Measurements from ENCODE around the gene NOP14.

NOP14 gene

GRCh38 chr4:2977211-2978088 is 14.2 kb upstream of the NOP14 start:
- FAIRE-seq: no peak
- TF ChIP-seq, protein P1, sequence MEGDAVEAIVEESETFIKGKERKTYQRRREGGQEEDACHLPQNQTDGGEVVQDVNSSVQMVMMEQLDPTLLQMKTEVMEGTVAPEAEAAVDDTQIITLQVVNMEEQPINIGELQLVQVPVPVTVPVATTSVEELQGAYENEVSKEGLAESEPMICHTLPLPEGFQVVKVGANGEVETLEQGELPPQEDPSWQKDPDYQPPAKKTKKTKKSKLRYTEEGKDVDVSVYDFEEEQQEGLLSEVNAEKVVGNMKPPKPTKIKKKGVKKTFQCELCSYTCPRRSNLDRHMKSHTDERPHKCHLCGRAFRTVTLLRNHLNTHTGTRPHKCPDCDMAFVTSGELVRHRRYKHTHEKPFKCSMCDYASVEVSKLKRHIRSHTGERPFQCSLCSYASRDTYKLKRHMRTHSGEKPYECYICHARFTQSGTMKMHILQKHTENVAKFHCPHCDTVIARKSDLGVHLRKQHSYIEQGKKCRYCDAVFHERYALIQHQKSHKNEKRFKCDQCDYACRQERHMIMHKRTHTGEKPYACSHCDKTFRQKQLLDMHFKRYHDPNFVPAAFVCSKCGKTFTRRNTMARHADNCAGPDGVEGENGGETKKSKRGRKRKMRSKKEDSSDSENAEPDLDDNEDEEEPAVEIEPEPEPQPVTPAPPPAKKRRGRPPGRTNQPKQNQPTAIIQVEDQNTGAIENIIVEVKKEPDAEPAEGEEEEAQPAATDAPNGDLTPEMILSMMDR (IDR thresholded peaks at IDR 0.05; ENCODE audit: insufficient read depth, missing control alignments): no peak

GRCh38 chr4:2971275-2971674 is 8.1 kb upstream of the NOP14 start:
- TF ChIP-seq, protein P1 (IDR thresholded peaks at IDR 0.05; ENCODE audit: insufficient read depth, missing control alignments): no peak
- FAIRE-seq (no peak), DNase-seq (ENCODE audit: insufficient read length, low spot score) (no peak)

More at GRCh38 chr4:2977211-2978088, 14.2 kb upstream of the NOP14 start:
- no peak for DNase-seq (ENCODE audit: insufficient read length, low spot score)

DNA sequence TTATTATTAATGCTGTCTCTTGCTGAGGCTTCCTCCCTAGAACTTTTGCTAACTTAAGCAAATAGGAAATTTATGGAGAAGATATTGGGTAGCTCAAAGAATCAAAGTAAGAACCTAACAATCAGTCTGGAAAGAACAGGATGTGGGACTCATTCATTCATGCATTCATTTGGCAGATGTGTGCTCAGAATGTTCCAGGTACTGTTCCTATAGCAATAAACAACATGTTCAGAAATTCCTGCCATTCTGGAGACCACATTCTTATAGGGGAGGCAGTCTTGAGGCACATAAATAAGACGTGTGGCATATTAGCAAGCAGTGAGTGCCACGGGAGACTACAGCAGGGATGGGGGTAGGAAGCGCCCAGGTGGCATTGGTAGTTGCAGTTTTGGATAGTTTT is 5.2 kb upstream of the NOP14 start:
- TF ChIP-seq, protein P1 (IDR thresholded peaks at IDR 0.05; ENCODE audit: insufficient read depth, missing control alignments): no peak
- FAIRE-seq: no peak
- DNase-seq (ENCODE audit: insufficient read length, low spot score): no peak

GRCh38 chr4:2965262-2965661 is 2.1 kb upstream of the NOP14 start:
- DNase-seq (ENCODE audit: insufficient read length, low spot score) (no peak), FAIRE-seq (no peak)
- TF ChIP-seq, protein P1 (IDR thresholded peaks at IDR 0.05; ENCODE audit: insufficient read depth, missing control alignments): no peak

GRCh38 chr4:2964706-2965258 is 1.6 kb upstream of the NOP14 start:
- DNase-seq (ENCODE audit: insufficient read length, low spot score): no peak
- FAIRE-seq: no peak
- TF ChIP-seq, protein P1 (IDR thresholded peaks at IDR 0.05; ENCODE audit: insufficient read depth, missing control alignments): no peak

DNA sequence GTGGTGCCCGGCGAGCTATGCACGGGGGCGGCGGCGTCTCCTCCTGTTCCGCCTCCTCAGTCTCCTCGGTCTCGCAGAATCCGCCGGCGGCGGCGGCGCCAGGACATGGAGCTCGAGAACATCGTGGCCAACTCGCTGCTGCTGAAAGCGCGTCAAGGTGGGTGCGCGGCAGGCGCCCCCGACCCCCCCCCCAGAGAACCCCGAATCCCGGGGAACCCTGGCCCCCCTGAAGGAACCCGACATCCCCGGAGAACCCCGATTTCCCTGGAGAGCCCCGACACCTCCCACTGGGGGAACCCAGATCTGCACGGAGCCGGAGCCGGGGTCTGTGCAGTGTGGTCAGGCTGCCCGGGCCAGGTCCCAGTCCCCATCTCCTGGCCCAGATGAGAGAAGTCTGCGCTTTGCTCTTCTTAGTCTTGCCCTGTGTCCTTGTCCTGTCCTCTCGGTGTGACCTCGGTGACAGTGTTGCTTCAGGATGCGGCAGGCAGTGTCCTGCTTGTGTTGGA is 813 bp upstream of the NOP14 start:
- FAIRE-seq: no peak

More for the DNA sequence above, 813 bp upstream of the NOP14 start:
- TF ChIP-seq, protein P1 (IDR thresholded peaks at IDR 0.05; ENCODE audit: insufficient read depth, missing control alignments): no peak
- DNase-seq (ENCODE audit: insufficient read length, low spot score): no peak

All from D721Med (cell line).